8988T (cell line): ENCODE measurements around the gene WSCD1.
A peak's percentile ranks its signal among the peaks of the same experiment; 100 is the strongest.

Experiments used
- DNase-seq: peaks from one replicate; pipeline ENCODE4 v3.0.0; 2011

Gene WSCD1

DNA sequence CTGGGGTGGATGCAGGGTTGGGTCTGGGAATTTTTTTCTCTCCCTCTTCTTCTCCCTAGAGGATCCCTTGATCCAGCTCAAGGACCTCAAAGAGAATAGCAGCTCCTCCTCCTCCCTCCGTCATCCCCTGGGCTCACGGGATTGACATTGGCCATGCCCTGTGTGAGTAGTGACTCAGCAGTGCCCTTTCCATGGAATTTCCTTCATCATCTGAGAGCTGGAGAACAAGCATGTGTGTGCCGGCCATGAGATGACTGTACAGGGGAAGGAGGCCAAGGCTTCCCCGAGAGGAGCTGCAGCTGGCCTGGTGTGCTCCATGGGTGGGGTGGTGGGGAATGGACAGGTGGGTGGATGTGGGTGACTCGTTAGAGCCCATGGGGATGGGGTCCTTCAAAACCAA lies 8.9 kb upstream of the WSCD1 start:
- DNase-seq: no peak

DNA sequence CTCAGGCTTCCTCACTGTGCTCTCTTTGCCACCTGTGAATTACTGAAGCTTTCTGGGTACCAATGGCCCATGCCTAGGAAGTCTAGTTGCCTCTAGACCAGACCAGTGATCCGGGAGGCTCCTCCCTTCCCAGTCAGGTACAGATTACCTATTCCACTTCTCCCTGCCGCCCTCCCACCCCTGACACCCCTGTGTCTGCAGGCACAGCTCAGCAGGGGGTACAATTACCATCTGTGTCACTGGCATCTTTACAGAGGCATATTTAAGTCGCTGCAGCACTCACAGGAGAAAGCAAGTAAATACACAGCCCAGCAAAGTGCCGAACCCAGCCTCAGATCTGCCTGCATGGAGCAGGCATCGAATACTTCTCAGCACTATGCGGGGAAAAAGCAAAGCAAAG lies 5.3 kb upstream of the WSCD1 start:
- DNase-seq: no peak

DNA sequence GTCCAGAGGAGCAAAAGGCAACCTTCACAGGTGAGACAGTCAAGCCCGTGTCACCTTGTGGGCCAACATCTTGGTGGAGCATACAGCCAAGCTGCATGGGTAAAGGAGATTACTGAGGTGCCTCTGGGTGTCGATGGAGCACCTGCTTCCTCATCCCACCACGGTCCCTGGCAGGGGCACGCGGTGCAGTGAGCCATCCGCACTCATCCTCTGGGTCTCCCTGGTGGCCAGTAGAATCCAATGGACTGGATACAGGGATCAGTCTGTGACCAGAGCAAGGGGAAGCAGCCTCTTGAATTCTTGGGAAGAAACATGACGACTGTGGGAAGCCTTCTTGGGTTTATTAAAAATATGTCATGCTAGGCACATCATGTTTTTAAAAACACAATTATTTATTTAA lies 4.8 kb upstream of the WSCD1 start:
- DNase-seq: no peak

DNA sequence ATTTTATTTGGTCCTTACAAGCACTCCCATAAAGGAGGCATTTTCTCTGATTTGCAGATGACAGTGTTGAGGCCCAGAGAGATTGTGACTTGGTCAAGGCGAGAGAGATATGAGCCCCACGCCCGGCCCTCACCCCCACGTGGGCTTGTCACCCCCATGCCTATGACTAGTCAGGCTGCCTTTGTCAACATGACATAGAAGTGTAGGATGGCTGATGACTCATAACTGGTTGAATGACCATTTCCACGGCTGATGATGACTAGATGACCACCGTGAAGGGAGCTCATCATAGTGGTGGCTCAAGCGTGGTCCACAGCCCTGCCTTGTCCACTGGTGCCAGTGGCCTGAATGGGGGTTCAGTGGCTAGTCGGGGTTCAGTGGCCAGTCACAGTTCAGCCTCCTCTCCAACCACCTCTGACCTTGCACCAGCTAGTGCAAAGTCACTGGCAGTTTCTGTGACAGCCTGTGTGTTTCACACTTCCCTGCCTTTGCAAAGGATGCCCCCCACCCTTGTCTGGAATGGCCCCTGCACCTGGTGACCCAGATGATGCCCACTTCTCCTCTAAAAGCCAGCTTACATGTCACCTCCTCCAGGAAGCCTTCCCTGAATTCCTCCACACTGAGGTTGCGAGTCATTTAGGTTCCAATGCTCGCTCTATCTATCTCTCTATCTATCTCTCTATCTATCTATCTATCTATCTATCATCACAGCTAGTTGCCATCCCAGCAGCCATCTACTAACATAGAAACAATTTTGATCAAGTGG lies 3.8 kb upstream of the WSCD1 start:
- no peak for DNase-seq

DNA sequence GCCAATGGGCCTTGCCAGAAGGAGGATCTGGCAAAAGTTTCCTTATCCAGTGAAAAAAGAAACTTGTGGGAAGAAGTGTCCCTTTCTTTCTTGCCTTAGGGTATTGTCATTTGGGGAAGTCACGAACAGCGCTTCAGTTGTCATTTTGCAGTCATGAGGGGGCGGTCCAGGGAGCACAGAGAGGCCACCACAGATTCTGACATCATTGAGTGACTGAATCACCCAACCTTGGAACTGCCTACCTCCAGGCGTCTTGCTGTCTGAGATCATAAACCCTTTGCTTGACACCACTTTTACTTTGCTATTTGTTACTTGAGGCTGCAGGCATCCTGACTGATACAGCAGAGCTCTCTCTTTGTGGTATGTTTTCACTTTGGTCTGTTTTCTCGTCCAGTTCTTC lies 3.1 kb upstream of the WSCD1 start:
- DNase-seq: no peak

DNA sequence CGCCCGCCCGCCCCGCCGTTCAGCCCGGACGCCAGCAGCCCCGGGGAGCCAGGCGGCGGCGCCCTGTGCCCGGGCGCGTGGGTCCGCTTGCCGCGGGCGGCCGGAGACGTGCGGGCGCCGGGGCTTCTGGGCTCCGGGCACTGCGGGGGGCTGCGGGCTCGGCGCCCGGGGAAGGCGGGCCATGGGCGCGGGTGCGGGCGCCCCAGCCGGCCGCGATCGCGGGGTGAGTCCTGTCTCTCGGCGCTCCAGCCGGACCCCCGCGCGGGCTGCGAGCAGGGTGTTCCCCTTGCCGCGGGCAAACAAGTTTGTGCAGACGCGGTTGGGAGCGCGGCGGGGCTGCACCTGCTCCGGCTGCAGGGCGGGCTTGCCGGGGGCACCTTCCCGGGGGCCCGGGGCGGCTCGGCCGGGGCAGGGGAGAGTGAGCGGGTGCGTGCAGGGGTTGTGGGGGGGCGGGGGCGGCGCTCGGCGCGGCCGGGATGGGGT lies 292 bp downstream of the WSCD1 start:
- no peak for DNase-seq

DNA sequence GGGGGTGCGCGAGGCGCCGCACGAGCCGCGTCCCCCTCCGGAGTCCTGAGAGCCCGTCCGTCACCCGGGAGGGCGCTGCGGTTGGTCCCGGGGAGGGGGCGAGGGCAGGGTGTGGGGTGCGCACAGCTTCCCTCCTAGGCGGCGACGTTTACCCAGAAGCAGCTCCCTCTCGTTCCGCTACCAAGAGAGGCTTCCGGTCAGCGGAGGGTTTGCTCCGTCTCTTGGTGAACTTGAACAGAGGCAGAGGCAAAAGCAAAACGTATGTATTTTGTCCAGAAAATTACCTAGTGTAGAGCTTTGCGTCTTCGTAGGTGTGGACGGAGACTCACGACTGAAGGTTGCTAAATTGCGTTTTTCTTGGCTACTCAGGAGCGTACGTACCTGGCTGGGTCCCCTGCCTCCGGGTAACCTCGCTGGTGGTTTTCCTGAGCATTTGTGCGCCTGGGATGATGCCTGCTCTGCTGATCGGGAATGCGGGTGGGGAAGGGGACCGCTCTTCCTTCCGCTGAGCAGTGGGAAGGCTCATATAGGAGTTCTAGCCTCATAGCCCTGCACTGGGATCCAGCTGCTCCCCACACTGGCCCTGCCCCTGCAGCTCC lies 833 bp downstream of the WSCD1 start:
- no peak for DNase-seq

DNA sequence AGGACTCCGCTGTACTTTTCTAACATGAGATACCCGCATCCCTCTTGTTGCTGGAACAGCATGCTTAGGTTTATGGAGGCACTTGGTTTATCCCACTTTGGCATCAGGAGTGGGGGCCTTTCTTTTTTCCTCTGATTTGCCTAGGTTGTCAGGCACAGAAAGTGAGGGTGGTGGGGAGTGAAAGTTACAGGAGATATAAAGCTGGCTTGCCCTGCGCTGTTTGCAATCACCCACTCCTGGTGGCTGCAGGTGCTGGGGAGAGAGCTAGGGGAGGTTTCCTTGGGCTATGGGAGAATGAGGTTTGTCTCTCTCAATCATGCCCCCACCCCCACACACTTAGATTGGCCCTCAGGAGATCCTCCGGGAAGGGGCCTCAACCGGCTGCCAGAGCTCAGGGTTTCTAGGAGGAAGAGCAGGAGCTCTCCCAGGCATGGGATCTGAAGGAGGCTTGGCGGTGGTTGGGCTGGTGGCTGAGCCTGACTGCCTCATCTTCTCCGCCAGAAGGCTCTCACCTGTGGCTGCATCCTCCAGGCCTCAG lies 1.4 kb downstream of the WSCD1 start:
- DNase-seq: no peak

DNA sequence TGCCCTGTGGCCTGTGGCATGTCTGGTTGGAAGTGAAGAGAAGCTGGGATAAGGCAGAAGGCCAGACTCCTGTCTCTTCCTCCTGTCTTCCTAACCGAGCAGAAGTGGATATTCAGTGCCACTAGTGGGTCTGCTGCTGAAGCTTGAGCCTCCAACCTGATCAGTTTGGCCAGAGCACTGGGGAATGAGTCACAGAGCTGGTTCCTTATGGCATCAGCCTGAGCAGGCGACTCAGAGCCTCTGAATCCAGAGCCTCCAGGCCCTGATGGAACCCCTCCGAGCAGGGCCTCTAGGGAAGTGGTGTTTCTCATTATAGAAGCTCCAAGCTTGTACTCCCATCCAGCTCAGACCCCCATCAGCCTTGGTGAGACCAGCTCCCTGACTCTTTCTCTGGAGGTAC lies 2.0 kb downstream of the WSCD1 start:
- peak; percentile 58 for DNase-seq

DNA sequence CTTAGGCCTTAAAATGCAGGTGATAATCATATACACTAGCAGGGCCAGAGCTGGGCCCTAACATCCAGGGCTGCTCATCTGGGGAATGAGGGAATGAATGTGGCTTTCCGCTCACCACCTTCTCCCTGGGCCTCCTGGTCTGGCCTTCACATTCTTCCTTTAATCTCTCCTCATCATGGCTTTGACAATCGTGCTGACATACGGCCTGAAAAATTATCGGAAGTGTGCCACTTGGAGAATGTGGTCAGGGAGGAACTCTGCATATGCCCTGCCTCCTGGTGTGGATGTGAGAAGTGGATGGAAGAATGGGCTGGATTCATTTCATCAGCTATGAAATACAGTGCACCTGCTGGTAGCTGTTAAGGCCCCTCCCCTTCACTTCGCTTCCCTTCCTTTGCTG lies 2.4 kb downstream of the WSCD1 start:
- DNase-seq: no peak

DNA sequence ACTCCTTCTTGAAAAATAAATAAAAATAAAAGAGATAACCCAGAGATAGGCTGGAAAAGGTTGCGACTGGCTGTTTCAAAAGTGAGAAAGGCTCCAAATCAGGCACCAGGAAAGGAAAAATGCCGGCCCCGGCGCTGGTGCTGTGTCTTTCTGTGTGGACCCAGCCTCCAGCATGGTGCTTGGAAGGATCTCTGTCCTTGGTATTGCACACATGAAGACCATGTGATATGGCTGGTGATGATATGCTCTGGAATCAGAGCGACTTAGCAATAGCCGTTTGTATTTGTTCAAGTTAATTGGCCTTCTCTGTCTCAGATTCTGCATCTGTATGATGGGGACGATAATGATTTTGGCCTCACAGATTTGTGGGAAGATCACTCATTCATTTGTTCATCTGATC lies 3.4 kb downstream of the WSCD1 start:
- no peak for DNase-seq

DNA sequence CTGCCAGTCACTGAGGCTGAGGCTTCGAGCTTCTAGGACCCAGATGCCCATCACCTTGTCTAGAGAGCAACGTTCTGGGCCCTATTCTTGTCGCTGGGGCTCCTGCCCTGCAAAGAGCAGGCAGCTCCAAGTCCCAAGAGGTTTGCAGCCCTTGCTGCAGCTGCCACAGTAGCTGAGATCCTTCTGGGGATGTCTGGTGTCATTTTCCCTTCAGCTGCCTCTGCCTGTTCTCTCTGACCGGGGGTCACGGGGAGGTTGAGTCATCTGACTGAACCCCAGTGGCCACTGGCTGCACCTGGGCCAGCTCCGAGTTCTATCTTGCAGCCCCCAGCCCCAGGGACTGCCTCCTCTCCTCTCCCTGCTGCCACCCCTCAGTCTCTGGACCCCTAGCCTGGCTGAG lies 4.9 kb downstream of the WSCD1 start:
- no peak for DNase-seq

DNA sequence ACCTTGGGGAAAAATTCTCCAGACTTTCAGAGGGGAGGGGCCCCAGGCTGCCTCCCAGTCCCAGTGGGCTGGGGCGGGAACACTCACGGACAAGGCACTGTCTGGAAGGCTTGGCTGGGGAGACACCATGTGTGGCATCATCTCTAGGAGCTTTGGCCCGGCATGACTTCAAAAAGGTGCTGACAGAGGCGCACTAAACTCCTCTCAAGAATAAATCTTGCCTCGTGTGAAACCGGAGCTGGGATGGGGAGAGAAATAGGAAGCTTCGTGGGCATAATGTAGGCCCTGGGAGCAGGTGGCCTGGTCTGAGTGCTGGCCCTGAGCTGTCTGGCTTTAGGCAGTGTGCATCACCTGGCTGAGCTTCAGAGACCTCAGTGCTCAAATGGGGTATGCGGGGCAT lies 5.7 kb downstream of the WSCD1 start:
- DNase-seq: no peak

DNA sequence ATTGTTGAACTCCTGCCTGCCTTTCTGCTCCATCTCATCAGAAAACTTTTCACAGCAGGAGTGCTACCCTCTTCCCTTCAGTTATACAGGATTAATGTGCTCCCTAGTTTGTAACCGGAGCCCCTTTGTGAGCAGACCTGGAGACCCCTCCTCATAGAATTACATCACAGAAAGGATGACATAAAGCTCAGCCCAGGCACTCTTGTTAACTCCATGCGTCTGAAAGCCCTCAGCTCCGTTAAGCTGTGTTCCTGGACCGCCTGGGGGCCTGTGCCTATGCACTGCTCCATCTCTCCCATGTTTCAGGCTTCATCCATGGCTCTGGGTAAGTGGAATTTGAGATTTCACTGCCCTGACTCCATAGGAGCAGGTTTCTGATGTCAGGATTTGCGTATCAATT lies 7.6 kb downstream of the WSCD1 start:
- DNase-seq: no peak

DNA sequence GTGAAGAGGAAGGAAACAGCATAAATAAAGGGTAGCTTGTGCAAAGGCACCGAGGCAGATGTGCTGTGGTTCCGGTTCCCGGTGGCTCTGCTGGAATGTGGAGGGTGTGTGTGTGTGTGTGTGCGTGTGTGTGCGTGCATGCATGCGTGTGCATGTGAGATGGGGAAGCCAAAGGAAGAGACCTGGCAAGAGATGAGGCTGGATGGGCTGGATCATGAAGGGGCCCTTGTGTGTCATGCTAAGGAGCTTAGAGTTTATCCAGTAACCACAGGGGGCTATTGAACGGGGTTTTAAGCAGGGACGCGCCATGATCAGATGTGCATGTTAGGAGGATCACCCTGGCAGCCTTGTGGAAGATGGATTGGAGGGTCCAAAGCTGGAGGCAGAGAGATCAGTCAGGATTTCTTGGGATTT lies 8.3 kb downstream of the WSCD1 start:
- no peak for DNase-seq

DNA sequence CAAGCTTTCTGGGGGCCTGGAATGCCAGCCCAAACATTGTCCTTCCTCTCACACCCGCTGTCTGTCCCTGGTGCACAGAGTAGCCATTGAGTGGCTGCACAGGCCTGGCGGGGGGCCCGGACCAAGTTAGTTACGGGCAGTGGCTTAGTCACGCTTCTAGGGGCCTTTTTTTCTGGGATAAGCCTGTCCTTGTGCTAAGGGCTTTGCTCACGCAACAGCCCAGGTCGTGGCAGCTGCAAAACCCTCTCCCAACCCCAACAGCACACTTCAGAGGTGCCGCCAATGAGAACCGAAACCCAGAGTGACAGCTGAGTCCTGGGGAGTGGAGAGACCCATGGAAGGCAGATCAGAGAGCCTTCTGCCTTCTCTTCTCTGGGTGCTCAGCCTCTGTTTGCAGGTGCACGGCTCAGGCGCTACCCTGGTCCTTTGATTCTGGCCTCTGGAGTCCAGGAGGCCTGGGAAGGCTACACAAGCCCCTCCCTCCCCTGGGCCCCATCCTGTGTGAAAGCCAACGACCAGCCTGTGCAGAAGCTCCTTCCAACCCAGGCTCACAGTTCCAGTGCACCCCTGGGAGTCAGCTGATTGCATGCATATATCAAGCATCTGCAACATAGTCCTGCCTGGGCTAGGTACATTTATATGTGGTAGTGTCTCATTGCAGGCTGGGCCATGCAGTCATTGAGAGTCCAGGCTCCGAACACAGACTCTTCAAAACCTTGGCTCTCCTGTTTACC lies 9.1 kb downstream of the WSCD1 start:
- DNase-seq: no peak

DNA sequence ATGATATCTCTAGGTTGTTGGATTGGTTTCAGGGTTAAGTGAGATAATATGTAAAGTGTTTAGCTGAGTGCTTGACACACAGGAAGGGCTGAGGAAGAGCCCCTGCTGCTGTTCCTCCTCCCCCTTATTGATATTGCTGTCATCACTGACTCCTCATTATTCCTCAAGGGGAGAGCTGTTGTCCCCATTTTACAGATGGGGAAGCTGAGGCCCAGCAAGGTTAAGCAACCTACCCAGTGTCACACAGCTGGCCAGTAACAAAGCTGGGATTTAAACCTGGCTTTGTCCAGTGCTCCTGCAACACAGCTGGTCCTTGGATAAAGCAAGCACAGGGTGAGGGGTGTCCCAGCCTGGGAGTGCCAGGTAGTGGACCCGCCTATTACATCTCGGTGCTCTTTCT lies 9.8 kb downstream of the WSCD1 start:
- no peak for DNase-seq

DNA sequence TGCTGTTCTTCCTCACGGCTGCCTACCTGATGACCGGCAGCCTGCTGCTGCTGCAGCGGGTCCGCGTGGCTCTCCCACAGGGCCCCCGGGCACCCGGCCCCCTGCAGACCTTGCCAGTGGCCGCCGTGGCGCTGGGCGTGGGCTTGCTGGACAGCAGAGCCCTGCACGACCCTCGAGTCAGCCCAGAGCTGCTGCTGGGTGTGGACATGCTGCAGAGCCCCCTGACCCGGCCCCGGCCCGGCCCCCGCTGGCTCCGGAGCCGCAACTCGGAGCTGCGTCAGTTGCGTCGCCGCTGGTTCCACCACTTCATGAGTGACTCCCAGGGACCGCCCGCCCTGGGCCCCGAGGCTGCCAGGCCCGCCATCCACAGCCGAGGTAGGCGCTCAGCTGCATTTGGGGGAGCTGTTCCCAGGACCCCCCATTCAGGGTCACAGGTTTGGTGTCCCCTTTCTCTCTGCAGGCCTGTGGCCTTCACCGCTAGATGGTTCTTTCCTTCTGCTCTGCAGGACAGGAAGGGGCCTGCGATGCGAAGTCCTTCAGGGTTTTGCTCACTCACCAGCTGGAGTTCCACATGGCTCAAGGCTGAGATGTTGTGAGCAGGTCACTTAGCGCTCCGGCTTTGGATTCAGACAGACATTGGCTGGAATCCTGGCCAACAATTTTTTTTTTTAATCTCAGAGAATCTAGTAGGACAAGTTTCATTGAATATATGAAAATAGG lies 10.7 kb downstream of the WSCD1 start:
- DNase-seq: no peak

DNA sequence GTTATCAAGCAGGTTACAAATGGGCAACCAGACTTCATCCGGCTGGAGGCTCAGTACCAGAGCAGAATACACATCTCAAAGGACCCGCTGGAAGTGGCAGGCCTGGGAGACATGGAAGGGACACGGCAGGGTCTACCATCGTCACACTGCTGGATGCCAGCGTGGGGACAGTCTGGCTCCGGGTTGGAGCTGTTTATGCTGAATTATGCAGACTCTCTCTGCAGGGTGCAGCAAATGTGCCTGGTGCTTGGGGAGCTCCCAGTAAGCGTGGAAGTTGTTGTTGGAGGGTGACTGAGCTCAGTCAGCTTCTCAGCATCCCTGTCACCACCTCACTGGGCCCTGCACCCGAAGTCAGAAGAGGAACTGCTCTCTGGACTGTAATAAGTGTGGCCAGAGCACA lies 12.2 kb downstream of the WSCD1 start:
- no peak for DNase-seq

DNA sequence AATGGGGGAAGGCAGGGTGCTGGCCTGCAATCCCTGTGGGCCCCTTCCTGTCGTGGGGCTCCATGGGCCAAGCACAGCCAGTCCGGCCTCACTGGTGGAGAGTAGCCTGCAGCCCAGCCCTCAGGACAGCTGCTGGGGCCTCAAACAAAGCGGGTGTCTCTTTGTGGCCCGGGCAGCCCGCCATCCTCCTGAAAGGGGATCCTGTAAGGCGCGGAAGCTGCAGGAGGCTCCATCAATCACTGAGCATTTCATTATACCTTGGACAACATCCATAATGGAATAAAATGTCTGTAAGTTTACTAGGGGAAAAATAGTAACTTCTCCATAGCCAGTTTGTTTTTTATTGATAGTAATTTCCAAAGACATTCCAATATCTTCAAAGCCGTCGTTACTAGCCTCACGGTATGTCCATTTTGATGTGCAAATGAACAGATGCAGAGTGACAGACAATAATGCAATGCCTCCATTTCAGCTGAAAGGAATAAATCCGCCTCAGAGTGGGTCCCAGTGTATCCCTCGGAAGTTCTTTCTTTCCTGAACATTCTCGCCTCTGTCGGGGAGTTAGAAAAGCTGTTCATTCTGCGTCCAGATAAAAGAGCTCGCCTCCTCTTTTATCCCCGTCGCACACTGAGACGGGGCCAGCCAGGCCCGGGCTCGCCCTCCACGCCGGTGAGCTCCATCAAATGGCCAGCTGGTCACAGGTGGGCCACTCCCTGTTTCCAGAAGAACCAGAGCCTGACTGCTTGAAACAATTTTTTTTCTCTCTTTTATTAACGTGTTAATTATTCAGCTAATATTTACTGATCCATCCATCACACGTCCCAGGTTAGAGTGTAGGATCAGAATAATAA lies 14.4 kb downstream of the WSCD1 start:
- DNase-seq: no peak

DNA sequence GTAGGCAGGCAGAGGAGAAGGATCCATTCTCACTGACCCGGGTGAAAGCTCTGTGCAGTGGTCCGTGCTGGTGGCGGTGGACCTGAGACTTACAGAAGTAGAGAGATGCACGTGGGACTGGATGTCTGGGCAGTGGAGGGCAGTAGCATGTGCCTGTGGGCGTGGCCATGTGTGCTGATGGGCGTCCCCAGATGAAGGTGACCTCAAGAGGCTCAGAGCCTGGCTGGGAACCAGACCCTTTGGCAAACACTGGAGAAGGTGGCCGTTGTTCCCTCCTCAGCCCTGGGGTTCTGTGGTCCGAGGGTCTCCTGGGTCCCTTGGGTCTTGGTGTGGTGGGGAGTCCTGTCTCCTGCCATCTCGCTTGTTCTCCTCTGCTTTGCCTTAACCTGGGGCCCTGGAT lies 15.6 kb downstream of the WSCD1 start:
- DNase-seq: no peak
